HuH-7 (cell line): ENCODE data around the gene MACC1.
"Not testable (repeated sequence)": the region's sequence is repeated elsewhere in the genome, so short reads cannot be mapped to it uniquely, and the experiment has no call there.

Source experiments
- DNase-seq: peaks from one replicate; pipeline ENCODE4 v3.0.0; 2011; ENCODE audit warnings: low spot score

The MACC1 gene

GRCh38 chr7:20206104-20206896 lies 10.9 kb downstream of the MACC1 start:
- no peak for DNase-seq

GRCh38 chr7:20203316-20203715 lies 13.9 kb downstream of the MACC1 start:
- DNase-seq: no peak

- DNase-seq: no peak
These were observed 15.8 kb downstream of the MACC1 start for GRCh38 chr7:20201380-20201779.

GRCh38 chr7:20200971-20201370 lies 16.2 kb downstream of the MACC1 start:
- DNase-seq: no peak

- DNase-seq: no peak
These were observed 16.8 kb downstream of the MACC1 start for GRCh38 chr7:20200361-20200760.

- no peak for DNase-seq
These were observed 18.0 kb downstream of the MACC1 start for GRCh38 chr7:20199015-20199737.

- DNase-seq: no peak
These were observed 18.9 kb downstream of the MACC1 start for GRCh38 chr7:20198260-20198659.

GRCh38 chr7:20197837-20198236 lies 19.3 kb downstream of the MACC1 start:
- DNase-seq: peak; percentile 10

- DNase-seq: no peak
These were observed 19.9 kb downstream of the MACC1 start for GRCh38 chr7:20197125-20197748.

- DNase-seq: no peak
These were observed 22.7 kb downstream of the MACC1 start for GRCh38 chr7:20194343-20194995.

GRCh38 chr7:20193873-20194272 lies 23.3 kb downstream of the MACC1 start:
- DNase-seq: no peak

GRCh38 chr7:20193242-20193777 lies 23.9 kb downstream of the MACC1 start:
- no peak for DNase-seq

- DNase-seq: no peak
These were observed 25.8 kb downstream of the MACC1 start for GRCh38 chr7:20191391-20191869.

GRCh38 chr7:20190560-20191390 lies 26.4 kb downstream of the MACC1 start:
- DNase-seq: no peak

- no peak for DNase-seq
These were observed 27.3 kb downstream of the MACC1 start for GRCh38 chr7:20189852-20190251.

- no peak for DNase-seq
These were observed 28.6 kb downstream of the MACC1 start for GRCh38 chr7:20188567-20188966.

- not testable (repeated sequence) for DNase-seq
These were observed 29.3 kb downstream of the MACC1 start for GRCh38 chr7:20187850-20188249.

GRCh38 chr7:20185988-20186387 lies 31.2 kb downstream of the MACC1 start:
- no peak for DNase-seq

- DNase-seq: no peak
These were observed 34.1 kb downstream of the MACC1 start for GRCh38 chr7:20183086-20183485.

GRCh38 chr7:20176578-20177242 lies 40.5 kb downstream of the MACC1 start:
- DNase-seq: no peak

- DNase-seq: no peak
These were observed 43.4 kb downstream of the MACC1 start for GRCh38 chr7:20173828-20174227.
